HG02852 (cell line): ENCODE data around the gene REST.
A peak's percentile ranks its signal among the peaks of the same experiment; 100 is the strongest.

Source experiments
- ATAC-seq: cut with Tn5 transposase; IDR thresholded peaks from one replicate; pipeline ENCODE4 v1.9.1; 2021; ENCODE audit warnings: mild to moderate bottlenecking, moderate library complexity; ENCODE audit not compliant: unreplicated experiment

The REST gene

GRCh38 chr4:56976283-56976836, 68.7 kb downstream of the REST start:
- no peak for ATAC-seq

DNA sequence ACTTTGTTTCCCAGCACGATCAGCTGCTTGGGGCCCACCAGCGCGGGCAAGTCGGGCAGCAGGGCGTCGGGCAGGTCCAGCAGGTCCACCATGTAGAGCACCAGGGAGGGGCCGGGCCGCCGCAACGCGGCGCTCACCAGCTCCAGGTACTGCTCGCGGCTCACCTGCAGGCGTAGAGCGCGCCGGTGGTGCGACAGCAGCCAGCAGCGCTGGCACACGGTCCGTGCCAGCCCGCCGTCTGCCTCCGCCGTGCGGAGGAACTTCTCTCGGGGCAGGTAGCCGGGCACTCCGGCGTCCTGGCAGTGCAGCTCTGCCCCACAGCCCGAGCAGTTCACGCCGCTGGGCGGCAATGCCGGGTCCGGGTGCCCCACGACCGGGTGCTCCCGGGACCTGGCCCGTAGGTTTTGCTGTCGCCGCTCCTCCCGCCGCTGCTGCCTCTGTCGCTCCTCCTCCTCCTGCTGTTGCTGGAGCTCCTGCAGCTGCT, 69.2 kb downstream of the REST start:
- peak; percentile 22 for ATAC-seq

- peak; percentile 83 for ATAC-seq
Observed at GRCh38 chr4:56977321-56978012, 69.8 kb downstream of the REST start, which contains the start of gene NOA1. Gene NOA1, minus strand, starts transcription at chr4:56977606. Its CDS starts 21 bp downstream, at chr4:56977585.

GRCh38 chr4:56978750-56979303, 71.1 kb downstream of the REST start, which contains the start of gene POLR2B:
Gene POLR2B, plus strand, starts transcription at chr4:56978896. Its CDS starts 90 bp downstream, at chr4:56978986.
- ATAC-seq: peak; percentile 44

GRCh38 chr4:56979421-56980072, 71.8 kb downstream of the REST start:
- no peak for ATAC-seq

- ATAC-seq: no peak
Observed at GRCh38 chr4:56981795-56982201, 74.1 kb downstream of the REST start.

DNA sequence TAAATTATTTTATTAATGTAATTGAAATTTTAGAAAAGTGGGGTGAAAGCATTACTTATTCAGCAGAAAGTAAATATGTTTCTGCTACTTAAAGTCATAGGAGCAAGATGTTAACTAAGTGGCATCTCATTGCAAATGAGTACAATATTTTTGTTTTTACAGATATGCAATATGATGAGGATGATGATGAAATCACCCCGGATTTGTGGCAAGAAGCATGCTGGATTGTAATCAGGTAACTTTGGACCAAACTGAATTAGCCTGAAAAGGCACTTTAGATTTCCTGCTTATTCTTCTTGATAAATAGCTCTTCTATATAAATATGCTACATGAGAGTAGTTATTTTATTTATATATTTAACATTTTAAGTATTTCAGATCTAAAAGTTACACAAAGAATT, 78.5 kb downstream of the REST start:
- no peak for ATAC-seq

DNA sequence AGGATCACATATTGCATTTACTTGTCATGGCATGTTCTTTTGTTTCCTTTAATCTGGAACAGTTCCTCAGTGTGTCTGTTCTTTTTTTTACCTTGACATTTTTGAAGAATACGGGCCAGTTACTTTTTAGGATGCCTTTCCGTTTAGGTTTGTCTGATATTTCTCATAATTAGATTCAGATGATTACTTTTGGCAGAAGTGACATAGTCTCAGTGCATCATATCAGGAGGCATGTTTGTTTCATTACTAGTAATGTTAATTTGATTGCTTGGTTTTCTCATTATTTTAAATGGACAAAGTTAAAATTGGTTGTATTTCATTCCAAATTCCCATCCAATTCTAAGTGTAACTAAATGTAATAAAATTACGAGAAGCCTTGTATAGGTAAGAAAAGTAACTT, 79.3 kb downstream of the REST start:
- ATAC-seq: no peak

- no peak for ATAC-seq
Observed at GRCh38 chr4:56990109-56990905, 82.6 kb downstream of the REST start.

DNA sequence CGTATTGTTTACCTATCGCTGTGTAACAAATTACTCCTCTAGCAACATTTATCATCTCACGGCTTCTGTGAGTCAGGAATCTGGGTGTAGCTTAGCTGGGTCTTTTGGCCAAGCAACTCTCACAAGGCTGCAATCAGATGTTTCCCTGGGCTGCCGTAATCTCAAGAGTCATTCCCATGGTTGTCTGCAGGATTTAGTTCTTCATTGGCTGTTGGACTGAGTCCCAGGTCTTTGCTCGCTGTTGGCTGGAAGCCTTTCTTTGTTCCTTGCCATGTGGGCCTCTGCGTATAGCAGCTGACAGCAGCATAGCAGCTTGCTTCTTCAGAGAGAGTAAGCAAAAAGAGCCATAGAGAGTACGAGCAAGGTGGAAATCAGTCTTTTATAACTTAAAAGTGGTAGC, 87.8 kb downstream of the REST start:
- ATAC-seq: no peak

DNA sequence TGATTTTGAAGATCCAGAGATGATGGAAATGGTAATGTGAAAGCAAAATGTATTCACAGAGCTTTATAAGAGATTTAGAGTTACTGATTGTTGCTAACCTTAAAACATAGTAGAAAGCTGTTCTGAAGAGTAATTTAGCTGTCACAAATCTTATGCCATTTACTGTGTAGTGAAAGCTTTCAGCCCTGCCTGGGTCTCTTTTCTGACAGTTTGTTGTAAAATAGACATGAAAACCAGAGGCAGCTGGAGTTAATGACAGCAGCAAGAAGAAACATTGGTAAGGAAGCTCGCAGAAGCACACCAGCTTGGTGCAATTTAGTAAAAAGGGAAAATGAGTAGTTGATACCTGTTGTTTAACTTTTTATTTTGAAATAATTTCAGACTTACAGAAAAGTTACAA, 92.1 kb downstream of the REST start:
- ATAC-seq: no peak

DNA sequence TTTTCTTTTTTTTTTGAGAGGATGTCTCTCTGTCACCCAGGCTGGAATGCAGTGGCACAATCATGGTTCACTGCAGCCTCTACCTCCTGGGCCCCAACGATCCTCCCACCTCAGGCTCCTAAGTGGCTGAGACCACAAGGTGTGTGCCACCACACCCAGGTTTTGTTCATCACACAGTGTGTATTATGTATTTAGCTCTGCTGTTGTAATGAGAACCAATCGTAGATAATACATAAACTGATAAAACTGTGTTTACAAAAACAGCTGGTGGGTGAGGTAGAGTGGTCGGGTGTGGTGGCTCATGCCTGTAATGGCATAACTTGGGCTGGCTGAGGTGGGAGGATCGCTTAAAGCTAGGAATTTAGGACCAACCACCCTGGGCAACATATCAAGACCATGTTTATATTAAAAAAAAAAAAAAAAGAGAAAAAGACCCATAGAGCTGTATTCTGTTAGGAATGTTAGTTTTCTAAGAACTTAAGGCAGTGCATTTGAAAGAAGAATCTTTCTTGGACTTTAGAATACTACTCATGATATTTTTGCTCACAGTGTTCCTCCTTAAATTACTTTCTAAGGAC, 105.9 kb downstream of the REST start:
- no peak for ATAC-seq
